ENCODE results near the gene KMT5C.

The KMT5C gene

GRCh38 chr19:55389386-55390317, 50.0 kb downstream of the KMT5C start:
- no peak for DNase-seq

DNA sequence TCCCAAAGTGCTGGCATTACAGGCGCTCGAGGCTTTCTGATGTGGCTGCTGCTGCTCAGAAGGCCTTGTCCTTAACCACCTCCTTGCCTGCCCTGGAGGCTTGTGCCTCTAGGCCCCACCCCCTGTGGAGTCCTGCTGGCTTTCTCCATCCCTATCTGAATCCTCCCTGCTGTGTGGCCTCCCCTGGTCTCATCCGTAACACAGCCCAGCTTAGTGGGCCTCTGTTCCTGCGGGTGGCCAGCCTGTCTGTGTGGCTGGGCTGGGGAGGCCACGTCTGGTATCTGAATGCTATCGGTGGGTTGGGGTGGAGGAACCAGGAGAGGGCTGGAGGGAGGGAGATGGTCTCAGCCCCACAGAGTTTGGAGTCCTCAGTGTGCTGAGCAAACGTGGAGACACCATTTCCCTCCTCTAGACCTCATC, 50.8 kb downstream of the KMT5C start:
- no peak for DNase-seq

GRCh38 chr19:55391191-55391670, 51.6 kb downstream of the KMT5C start:
- DNase-seq = no peak

DNA sequence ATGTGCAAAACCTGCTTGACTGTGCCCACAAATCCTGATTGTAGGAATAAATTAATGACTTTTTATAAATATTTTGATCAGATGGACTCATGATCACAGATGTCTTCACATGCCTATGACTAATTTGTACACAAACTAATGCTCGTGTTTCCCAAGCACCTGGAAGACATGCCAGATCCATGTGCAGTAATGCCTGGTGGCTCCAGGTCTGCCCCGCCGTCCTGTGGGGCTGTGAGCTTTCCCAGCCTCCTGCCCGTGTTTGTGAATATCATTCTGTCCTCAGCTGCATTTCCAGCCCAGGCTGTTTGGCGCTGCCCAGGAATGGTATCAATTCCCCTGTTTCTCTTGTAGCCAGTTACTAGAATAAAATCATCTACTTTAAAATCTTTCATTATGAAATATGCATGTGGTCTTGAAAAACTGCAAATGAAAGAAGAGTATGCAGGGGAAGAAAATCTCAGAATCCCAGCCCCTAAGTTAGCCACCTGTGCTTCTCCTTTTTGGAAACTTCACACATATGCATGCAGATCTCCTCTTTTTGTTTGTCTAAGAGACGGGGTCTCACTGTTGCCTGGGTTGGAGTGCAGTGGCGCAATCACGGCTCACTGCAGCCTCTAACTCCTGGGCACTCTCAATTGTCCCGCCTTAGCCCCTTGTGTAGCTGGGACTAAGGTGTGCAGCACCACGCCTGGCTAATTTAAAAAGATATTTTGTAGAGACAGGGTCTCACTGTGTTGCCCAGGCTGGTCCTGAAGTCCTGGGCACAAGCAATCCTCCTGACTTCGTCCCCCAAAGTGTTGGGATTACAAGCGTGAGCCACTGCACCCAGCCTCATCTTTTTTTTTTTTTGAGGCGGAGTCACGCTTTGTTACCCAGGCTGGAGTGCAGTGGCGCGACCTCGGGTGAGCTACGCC, 52.3 kb downstream of the KMT5C start:
- no peak for DNase-seq

GRCh38 chr19:55392820-55393761, 53.4 kb downstream of the KMT5C start:
- no peak for DNase-seq
